ENCODE results near the gene STK35.

Gene STK35

GRCh38 chr20:2151858-2152281 is 50.2 kb downstream of the STK35 start:
- TF ChIP-seq CEBPB (IDR thresholded peaks at IDR 0.05) (no peak), REST (IDR thresholded peaks at IDR 0.05; ENCODE audit: low read depth) (no peak), EP300 (IDR thresholded peaks at IDR 0.05; ENCODE audit: borderline replicate concordance) (no peak), YY1 (IDR thresholded peaks at IDR 0.05; ENCODE audit: low read depth) (no peak), FOXM1 (IDR thresholded peaks at IDR 0.05; ENCODE audit: borderline replicate concordance, low read depth) (no peak), USF1 (IDR thresholded peaks at IDR 0.05) (no peak), EGR1 (IDR thresholded peaks at IDR 0.05) (no peak), TEAD4 (IDR thresholded peaks at IDR 0.05) (no peak), RAD21 (IDR thresholded peaks at IDR 0.05; ENCODE audit: low read depth) (no peak), CREB1 (IDR thresholded peaks at IDR 0.05; ENCODE audit: low read depth) (no peak), MAX (IDR thresholded peaks at IDR 0.05) (no peak), TCF12 (IDR thresholded peaks at IDR 0.05; ENCODE audit: low read depth) (no peak), ZBTB7A (IDR thresholded peaks at IDR 0.05; ENCODE audit: low read depth) (no peak), TAF1 (IDR thresholded peaks at IDR 0.05; ENCODE audit: low read depth) (no peak), NFIC (IDR thresholded peaks at IDR 0.05) (no peak)

- TF ChIP-seq FOXM1 (IDR thresholded peaks at IDR 0.05; ENCODE audit: borderline replicate concordance, low read depth) (no peak), TAF1 (IDR thresholded peaks at IDR 0.05; ENCODE audit: low read depth) (no peak), TEAD4 (IDR thresholded peaks at IDR 0.05) (no peak), MAX (IDR thresholded peaks at IDR 0.05) (no peak), YY1 (IDR thresholded peaks at IDR 0.05; ENCODE audit: low read depth) (no peak), REST (IDR thresholded peaks at IDR 0.05; ENCODE audit: low read depth) (no peak), EP300 (IDR thresholded peaks at IDR 0.05; ENCODE audit: borderline replicate concordance) (no peak), EGR1 (IDR thresholded peaks at IDR 0.05) (no peak), USF1 (IDR thresholded peaks at IDR 0.05) (no peak), NFIC (IDR thresholded peaks at IDR 0.05) (no peak)
Measured at GRCh38 chr20:2152317-2152716, 50.7 kb downstream of the STK35 start.

- TF ChIP-seq YY1 (IDR thresholded peaks at IDR 0.05; ENCODE audit: low read depth) (no peak), CREB1 (IDR thresholded peaks at IDR 0.05; ENCODE audit: low read depth) (no peak), TEAD4 (IDR thresholded peaks at IDR 0.05) (no peak), ZBTB7A (IDR thresholded peaks at IDR 0.05; ENCODE audit: low read depth) (no peak), REST (IDR thresholded peaks at IDR 0.05; ENCODE audit: low read depth) (no peak), NFIC (IDR thresholded peaks at IDR 0.05) (no peak), USF1 (IDR thresholded peaks at IDR 0.05) (no peak), EGR1 (IDR thresholded peaks at IDR 0.05) (no peak), EP300 (IDR thresholded peaks at IDR 0.05; ENCODE audit: borderline replicate concordance) (no peak), MAX (IDR thresholded peaks at IDR 0.05) (no peak), TCF12 (IDR thresholded peaks at IDR 0.05; ENCODE audit: low read depth) (no peak), RAD21 (IDR thresholded peaks at IDR 0.05; ENCODE audit: low read depth) (no peak), CEBPB (IDR thresholded peaks at IDR 0.05) (no peak), TAF1 (IDR thresholded peaks at IDR 0.05; ENCODE audit: low read depth) (no peak), FOXM1 (IDR thresholded peaks at IDR 0.05; ENCODE audit: borderline replicate concordance, low read depth) (no peak)
Measured at GRCh38 chr20:2153326-2153725, 51.7 kb downstream of the STK35 start.

GRCh38 chr20:2156224-2156623 is 54.6 kb downstream of the STK35 start:
- no peak for TF ChIP-seq CREB1 (IDR thresholded peaks at IDR 0.05; ENCODE audit: low read depth)
- no peak for TF ChIP-seq REST (IDR thresholded peaks at IDR 0.05; ENCODE audit: low read depth)
- TF ChIP-seq EGR1 (IDR thresholded peaks at IDR 0.05) = no peak
- no peak for TF ChIP-seq TEAD4 (IDR thresholded peaks at IDR 0.05)

Measured in Ishikawa (cell line).